Activated CD8-positive, alpha-beta memory T cell treated with anti-CD3 and anti-CD28 coated beads, Interleukin-2, amount 50 U/mL, for 1 hour (primary cell): ENCODE results near the gene PIM3.
"Not testable (repeated sequence)": the region's sequence is repeated elsewhere in the genome, so short reads cannot be mapped to it uniquely, and the experiment has no call there.

ENCODE experiments used
- DNase-seq: peaks from one replicate; pipeline ENCODE4 v3.0.0-alpha.2; 2020; ENCODE audit errors: extremely low read depth

Gene PIM3

DNA sequence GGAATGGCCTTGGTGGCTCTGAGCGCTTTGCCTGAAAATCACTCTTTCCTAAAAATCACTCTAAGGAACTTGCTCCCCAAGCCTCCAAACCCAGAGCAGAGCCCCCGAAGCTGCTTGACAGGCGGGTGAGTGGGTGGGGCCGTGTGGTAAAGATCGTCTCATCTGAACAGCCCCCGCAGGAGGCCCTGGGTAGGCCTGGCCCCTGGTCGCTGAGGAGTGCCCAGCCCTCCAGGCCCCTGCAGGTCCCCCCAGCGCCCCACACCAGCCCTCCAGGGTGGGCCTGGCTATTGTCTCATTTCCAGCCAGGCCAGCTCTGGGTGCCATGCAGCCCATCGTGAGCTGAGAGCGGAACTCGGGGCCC is 17.2 kb upstream of the PIM3 start:
- no peak for DNase-seq

DNA sequence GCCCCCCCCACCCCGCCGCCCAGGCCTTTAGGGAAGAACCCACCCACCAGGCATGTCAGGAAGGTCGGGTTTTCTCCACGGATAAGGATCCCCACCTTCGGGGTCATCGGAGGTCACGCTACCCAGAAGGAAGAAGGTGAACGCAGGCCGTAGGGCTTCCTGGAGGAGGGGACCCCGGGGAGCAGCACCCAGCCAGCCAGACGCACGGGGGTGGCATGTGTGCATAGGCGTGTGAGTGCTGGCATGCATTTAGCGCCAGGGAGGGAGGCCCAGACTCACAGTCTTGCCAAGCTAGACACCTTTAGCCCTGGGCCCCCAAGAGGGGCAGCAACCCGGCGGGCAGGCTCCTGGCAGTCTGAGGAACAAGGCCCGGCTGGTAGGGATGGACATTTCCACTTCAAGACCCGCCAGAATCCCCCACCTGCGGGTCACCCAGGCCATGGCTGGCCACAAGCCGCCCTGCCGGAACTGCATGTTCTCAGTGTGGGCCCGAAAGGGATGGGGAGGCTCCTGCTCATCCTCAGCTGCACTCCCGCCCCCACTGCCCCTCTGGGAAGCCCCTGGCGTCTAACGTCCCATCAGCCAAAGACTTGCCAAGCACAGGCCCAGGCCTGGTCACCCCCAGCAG is 16.7 kb upstream of the PIM3 start:
- DNase-seq, result no peak

DNA sequence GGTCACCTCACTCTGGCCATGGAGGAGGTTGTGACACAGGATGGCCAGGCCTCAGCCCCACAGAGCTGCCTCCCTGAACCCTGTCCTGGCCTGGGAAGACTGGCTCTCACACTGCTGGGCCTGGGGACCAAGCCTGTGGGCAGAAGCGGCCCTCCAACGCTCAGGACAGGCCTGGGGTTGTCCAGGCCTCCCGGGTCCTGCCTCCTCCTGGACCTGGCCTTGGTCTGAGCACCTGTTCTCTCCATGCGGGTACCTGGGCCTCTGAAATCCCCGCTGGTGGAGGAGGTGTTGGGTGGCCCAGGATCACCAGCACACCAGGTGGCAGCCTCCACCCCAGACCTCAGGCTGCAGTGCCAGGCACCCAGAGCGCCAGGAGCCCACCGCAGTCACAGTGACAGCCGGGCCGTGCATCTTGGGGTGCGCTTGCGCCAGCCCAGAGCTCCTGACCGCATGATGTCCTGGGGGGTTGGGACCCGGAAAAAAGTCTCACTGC is 16.1 kb upstream of the PIM3 start:
- DNase-seq, result no peak

- not testable (repeated sequence) for DNase-seq
Measured at GRCh38 chr22:49945042-49945794, 15.4 kb upstream of the PIM3 start.

- no peak for DNase-seq
Measured at GRCh38 chr22:49946612-49947295, 13.8 kb upstream of the PIM3 start.

- no peak for DNase-seq
Measured at GRCh38 chr22:49947296-49947622, 13.3 kb upstream of the PIM3 start.

DNA sequence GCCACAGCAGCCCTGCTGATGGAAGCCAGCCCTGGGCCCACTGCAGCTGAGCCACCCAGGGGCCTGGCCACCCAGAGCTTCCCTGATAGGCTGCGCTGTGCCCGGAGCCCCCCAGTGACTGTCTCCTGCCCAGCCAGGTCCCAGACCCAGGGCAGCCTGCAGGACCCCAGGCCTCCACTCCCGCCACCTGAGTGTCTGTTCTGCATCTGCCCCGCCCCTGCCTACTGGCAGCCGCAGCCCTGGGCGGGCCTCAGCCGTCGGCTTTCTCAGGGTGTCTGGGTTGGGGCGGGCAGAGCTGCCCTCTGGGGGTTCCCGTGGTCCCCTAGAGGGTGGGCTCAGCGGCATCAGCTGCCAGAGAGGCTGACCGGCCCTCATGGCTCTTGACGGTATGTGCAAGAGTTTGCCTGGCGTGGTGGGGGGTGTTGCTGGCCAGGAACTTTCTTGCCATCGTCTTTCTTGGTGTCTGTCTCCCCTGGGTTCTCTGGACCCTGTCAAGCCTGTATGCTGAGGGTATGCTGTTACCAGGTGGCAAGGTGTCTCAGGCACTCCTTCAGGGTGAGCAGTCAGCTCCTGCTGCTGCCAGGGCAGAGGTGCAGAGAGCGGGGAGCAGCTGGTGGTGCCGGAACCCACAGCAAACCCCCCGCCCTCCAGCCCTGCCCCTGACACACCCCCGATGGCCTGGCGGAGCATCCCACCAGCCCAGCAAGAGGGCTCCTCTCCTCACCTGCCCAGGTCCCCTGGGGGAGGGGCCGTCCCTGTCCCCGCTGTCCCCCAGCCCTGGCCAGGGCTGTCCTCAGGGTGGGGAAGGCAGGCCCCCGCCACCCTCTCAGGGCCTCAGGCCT is 12.2 kb upstream of the PIM3 start:
- DNase-seq, result no peak

- no peak for DNase-seq
Measured at GRCh38 chr22:49948958-49949913, 11.3 kb upstream of the PIM3 start.

DNA sequence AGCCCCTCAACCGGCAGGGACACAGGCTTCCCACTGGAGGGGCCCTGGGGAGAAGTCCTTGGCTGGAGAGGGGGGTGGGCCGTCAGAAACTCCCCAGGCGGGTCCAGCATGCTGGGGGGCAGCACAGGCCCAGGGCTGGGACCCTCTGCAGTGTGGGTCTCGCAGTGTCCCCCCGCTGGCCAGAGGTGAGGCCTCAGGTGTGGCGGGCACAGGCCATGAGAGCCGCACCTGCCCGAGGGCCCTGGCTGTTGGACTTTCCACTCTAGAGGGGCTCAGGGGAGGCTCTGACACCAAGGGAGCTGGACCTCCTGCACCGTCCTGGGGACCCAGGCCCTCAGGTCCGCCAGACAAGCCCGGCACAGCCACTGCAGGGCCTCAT is 10.7 kb upstream of the PIM3 start:
- no peak for DNase-seq

DNA sequence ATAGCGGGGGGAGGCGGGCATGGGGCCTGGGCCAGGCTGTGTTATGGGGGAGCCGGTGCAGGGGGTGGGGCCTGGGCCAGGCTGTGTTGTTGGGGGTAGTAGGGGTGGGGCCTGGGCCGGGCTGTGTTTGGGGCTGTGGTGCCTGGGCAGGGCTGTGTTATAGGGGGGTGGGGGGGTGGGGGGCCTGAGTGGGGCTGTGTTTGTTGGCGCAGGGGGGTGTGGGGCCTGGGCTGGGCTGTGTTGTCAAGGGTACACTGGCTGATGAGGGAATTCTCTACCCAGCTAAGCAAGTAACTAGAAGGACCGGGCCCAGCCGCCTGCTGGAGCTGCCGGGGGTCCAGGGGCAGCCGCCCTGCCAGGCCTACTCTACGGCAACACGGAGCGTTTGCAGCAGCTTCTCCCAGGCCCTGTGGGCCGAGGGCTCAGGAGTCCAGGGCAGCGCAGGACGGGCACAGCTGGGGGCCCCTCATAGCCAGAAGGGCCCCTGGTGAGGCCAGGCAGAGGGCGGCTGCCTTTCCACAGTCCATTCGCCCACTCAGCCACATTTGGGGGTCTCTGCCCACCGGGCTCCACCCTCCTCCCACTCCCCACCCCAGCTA is 10.1 kb upstream of the PIM3 start:
- no peak for DNase-seq

- DNase-seq, result no peak
Measured at GRCh38 chr22:49951000-49951677, 9.4 kb upstream of the PIM3 start.

GRCh38 chr22:49951678-49951985 is 8.9 kb upstream of the PIM3 start:
- no peak for DNase-seq

DNA sequence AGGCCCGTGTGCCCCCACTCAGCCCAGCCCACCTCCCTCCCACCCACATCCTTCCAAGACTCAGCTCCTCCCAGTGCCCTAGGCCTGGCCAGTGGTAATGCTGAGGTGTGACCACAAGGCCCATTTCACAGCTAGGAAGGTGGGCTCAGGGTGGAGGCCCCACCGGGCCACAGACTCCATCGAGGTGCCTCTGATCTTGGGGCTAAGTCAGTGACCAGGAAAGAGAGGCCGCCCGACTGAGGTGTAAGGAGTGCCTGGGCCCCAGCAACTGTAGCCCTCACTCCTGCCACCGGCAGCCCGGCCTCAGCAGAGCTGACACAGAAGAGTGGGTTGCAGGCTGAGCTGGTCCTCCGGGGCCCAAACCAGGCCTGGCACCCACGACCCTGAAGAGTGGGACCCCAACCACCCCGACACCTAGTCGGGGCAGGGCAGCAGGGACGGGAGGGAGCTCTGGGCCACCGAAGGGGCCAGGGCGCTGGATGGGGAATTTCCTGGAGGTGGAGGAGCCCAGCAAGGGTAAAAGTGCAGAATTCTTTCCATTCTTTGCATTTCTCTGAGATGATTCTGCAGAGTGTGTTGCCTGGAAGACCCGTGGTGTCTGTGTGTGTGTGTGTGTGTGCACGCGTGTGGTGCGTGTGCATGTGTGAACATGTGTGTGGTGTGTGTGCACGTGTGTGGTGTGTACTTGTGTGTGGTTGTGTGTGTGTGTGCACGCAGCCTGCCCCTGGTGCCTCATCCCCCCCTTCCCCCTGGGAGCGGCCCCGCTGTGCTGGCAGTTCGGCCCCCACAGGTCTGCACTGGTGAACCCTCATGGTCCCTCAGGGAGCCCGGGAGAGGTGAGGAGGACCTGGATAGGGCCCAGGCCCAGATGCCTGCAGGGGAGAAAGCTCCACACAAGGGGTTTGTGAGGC is 8.3 kb upstream of the PIM3 start:
- no peak for DNase-seq

- no peak for DNase-seq
Measured at GRCh38 chr22:49953027-49953679, 7.4 kb upstream of the PIM3 start.

DNA sequence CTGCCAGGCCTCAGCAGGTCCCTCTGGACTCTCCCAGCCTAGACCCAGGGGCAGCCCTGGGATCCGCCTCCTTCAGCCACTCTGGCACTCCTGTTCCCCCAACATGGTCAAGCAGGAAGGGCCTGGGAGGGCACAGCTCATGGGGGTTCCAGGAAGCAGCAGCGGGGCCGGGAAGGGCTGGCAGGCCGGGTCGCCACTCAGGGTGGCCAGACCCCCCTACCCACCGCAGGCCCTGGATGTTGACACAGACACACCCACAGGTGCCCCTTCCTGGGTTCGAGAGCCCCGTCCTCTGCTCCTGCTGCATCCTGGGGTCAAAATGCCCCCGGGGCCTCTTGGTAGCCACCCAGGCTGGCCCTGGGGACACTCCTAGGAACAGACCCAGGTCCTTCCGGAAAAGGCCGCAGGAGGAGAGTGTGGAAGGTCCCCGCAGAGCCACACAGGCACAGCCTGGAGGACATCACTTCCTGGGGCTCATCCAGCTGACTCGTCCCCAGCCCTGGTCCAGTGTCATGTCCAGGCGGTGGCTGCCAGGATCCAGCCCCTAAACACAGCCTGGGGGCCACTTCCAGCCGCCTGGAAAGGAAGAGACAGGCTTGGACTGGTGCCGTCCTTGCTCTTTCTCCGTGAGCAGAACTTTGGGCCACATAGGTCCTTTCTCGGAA is 6.8 kb upstream of the PIM3 start:
- DNase-seq, result no peak

GRCh38 chr22:49954354-49954753 is 6.2 kb upstream of the PIM3 start:
- DNase-seq, result no peak

DNA sequence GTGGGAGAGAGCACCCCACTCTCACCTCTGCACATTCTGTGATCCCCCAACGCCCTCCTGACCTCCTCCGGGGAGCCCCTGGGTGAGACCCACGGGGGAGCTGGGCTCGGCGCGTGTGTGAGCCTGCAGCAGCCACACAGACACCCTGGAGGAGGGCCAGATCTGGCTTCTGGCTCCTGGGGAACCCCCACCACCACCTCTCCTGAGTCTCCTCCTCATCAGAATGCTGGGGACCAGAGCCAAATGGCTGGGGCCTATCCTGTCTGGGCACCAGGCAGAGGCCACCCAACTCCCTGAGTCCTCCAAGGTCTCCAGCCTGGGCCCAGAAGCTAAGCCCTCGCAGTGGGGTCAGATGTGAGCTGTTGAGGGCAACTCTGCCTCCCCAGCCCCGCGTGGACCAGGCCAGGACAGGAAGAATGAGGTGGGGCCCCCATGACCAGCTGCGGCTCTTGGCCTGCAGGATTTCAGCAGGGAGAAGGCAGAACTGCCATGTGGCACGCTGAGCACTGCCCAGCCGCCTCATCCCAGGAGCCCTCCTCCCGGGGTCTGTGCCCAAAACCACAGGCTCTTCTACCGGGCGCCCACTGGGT is 5.5 kb upstream of the PIM3 start:
- no peak for DNase-seq
